GM12874 (cell line): ENCODE results near the gene UNC93B1.

Experiments used
- TF ChIP-seq, protein P1 (sequence below): IDR thresholded peaks from 2 replicates; pipeline ENCODE4 v1.5.1; 2011; ENCODE audit warnings: low read depth, mild to moderate bottlenecking, control low read depth, low read length, moderate library complexity; ENCODE audit not compliant: insufficient read depth

The UNC93B1 gene

DNA sequence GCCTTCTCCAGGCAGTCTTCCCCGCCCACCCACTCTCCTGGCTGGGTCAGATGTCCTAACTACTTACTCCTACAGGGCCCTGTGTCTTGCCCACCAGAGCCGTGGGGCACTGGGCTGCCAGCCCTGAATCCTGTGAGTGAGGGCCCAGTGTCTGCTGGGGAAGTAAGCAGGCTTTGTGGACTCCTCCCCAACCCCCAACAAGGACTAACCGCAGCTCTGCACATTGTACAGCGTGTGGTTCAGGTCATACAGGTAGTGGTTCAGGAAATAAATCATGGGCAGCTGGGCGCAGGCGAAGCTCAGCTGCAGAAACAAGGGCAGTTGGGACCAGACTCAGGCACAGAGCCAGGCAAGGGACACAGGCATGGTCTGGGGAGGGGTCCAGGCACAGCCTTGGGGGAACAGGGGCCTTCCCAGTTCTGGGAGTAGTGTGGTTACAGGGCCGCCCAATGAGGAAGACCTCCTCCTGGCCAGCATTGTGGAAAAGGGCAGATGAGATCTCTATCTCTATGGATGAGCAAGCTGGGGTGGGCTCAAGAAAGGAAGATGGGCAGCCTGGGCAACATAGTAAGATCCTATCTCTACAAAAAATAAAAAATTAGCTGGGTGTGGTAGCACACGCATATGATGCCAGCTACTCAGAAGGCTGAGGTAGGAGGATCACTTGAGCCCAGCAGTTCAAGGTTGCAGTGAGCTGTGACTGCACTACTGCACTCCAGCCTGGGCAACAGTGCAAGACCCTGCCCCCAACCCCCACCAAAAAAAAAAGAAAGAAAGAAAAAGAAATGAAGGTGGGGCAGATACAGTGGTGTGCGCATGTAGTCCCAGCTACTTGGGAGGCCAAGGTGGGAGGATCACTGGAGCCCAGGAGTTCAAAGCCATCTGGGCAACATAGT, 5.5 kb downstream of the UNC93B1 start:
- TF ChIP-seq, protein P1, sequence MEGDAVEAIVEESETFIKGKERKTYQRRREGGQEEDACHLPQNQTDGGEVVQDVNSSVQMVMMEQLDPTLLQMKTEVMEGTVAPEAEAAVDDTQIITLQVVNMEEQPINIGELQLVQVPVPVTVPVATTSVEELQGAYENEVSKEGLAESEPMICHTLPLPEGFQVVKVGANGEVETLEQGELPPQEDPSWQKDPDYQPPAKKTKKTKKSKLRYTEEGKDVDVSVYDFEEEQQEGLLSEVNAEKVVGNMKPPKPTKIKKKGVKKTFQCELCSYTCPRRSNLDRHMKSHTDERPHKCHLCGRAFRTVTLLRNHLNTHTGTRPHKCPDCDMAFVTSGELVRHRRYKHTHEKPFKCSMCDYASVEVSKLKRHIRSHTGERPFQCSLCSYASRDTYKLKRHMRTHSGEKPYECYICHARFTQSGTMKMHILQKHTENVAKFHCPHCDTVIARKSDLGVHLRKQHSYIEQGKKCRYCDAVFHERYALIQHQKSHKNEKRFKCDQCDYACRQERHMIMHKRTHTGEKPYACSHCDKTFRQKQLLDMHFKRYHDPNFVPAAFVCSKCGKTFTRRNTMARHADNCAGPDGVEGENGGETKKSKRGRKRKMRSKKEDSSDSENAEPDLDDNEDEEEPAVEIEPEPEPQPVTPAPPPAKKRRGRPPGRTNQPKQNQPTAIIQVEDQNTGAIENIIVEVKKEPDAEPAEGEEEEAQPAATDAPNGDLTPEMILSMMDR: no peak

DNA sequence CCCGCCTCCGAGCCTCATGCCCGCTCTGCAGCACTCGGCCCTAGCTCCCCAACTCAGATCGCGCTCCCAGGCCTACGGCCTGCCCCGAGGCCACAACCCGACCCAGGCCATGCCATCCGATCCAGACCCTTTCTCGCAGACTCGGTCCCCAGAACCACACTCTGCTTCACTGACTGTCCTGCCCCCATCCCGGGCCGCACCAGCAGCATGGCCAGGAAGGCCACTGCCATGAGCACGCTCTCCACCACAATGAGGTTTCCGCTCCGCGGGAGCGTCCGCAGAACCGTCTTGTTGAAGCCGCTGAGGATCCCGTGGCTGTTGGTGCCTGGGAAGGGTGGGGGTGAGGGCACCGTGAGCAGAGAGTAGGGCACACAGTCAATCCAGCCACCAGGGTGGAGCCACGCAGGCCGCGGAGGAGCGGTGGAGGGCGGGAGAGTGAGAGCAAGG, 6.4 kb downstream of the UNC93B1 start:
- TF ChIP-seq, protein P1: no peak

DNA sequence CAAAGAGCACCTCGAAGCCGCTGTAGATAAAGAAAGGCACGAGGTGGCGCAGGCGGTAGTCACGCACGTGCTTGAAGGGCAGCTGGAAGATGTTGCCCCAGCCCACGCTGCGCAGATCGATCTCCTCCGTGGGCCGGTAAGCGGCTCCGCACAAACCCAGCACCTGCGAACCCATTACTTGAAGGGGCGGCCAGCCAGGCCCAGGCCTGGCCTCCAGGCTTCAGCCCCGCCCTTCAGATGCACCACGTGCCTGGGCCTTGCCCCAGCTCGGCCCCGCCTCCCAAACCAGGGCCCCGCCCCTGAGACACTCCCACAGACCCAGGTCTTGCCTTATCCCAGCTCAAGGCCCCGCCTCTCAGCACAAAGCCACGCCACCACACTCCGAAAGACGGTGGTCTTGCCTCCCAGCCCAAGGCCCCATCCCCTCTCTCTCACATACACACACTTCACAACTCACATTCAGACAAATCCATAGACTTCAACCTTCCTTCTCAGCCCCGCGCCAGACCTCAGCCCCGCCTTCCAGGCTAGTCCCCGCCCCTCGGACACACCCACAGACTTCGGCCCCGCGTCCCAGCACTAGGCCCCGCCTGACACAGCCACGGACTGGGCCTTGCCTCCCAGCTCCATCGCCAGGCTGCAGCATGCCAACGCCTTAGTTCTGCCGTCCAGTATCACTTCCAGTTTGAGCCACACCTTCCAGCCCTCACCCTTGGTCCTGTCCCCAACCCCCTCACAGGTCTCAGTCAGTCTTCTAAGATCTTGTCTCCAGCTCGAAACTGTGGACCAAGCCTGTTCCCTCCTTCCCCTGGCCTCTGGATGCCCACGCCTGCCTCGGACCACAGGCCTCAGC, 7.0 kb downstream of the UNC93B1 start:
- TF ChIP-seq, protein P1: no peak

DNA sequence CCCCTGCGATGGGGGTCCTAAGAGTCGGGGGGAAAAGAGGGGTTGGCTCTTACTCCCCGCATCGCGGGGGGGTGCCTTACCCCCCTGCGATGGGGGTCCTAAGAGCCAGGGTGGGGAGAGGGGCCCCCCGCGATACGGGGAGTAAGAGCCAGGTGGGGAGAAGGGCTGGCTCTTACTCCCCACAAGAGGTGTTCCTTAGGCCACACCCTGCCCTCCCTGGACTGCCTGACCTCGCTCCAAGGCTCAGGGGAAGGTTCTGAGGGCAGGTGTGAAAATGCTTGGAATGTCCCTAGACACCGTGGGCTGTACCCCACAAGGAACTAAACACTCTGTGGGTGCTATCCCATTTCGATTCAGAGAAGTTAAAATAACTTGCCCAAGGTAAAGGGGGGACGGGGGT, 7.8 kb downstream of the UNC93B1 start:
- TF ChIP-seq, protein P1: no peak

DNA sequence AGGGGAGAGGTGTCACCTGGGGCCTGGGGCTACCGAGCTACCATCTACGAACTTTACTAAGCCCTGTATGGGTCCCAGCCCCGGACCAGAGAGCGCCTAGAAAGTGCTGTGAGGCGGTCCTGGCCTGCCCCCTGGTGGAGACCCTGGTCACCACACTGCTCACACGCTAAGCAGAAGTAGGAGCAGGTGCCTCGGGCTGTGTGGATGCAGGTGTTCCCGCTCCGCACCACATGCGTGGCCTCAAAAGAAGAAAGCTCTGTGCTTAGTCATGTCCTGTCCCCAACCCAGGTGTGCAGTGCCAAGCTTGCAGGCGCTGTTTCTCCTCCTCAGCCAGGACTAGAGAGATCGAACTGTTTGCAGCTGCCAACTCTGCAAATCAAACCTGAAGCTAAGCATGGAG, 10.1 kb downstream of the UNC93B1 start:
- TF ChIP-seq, protein P1: peak; percentile 64

DNA sequence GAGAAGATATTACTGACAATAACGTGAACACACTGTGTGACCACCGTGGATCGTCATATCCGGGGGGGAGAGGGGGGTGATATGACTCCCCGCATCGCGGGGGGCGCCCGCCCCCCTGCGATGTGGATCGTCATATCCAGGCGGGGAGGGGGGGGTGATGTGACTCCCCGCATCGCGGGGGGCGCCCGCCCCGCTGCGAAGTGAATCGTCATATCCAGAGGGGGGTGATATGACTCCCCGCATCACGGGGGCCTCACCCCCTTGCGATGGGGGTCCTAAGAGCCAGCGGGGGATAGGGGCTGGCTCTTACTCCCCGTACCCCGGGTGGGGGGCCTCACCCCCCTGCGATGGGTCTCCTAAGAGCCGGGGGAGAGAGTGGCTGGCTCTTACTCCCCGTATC, 19.9 kb downstream of the UNC93B1 start:
- TF ChIP-seq, protein P1: no peak

DNA sequence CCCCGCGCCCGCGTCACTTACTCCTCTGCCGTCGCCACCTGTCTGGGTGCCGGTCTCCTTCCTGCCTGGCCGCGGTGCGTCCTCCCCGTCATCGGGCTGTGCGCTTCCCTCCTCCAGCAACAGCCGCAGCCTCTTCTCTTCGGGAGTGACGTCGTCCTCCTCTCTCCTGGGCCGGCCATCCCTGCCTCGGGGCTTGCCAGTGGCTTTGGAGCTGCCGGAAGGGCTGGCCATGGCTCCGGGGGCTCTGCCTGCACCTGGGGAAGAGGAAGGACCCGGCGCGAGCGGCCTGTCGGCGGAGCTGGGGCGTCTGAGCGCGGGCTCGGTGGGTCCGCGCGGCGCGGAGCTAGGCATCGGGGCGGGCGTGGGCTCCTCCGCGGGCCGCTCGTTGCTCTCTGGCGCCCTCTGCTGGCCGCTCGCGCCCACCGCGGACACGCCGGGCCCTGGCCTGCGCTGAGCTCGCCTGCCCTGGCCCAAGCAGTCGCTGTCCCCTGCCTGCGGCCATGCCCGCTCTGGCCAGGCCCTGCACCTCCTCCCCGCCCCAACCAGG, 48.4 kb downstream of the UNC93B1 start:
- TF ChIP-seq, protein P1: peak; percentile 84
